ENCODE results near the gene ZFYVE26. TPM values are rescaled to one million over a fixed set of nuclear protein-coding genes. Genes with fewer than 3 reads are reported as not detected.

Gene ZFYVE26
- total and polyA plus RNA-seq, 10 of the 15 experiments (the other 5 are each of a cell fraction or from before 2014, with no cell fraction given): 1.00 to 25.6 (median 12.0) TPM

GRCh38 chr14:67816326-67817002 lies at the start of gene ZFYVE26 (continued):
- TF ChIP-seq, protein P1, sequence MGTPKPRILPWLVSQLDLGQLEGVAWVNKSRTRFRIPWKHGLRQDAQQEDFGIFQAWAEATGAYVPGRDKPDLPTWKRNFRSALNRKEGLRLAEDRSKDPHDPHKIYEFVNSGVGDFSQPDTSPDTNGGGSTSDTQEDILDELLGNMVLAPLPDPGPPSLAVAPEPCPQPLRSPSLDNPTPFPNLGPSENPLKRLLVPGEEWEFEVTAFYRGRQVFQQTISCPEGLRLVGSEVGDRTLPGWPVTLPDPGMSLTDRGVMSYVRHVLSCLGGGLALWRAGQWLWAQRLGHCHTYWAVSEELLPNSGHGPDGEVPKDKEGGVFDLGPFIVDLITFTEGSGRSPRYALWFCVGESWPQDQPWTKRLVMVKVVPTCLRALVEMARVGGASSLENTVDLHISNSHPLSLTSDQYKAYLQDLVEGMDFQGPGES (IDR thresholded peaks at IDR 0.05): no peak; the same call in 1 of the 2 replicates
- TF ChIP-seq KLF5 (IDR thresholded peaks at IDR 0.05; ENCODE audit: partially characterized antibody) (peak; percentile 61), ESRRA (IDR thresholded peaks at IDR 0.05; ENCODE audit: low read length) (0 out of 2 replicates have a peak, but pooled peaks have one; percentile 21), CBX3 (IDR thresholded peaks at IDR 0.05; ENCODE audit: borderline replicate concordance, low read depth) (no peak), GABPA (IDR thresholded peaks at IDR 0.05; ENCODE audit: low read depth) (no peak; the same call in 1 of the 2 replicates), MYC (IDR thresholded peaks at IDR 0.05; ENCODE audit: insufficient read depth, insufficient read length, insufficient replicate concordance, low read length, severe bottlenecking) (no peak), TAF1 (IDR thresholded peaks at IDR 0.05; ENCODE audit: borderline replicate concordance, low read depth, low read length) (peak; percentile 77), MEF2B (IDR thresholded peaks at IDR 0.05; ENCODE audit: partially characterized antibody, poor library complexity, severe bottlenecking) (peak; percentile 68), SKIL (IDR thresholded peaks at IDR 0.05; ENCODE audit: low read depth, poor library complexity, severe bottlenecking) (peak; percentile 75), ZBTB11 (CRISPR knock-in tag; IDR thresholded peaks at IDR 0.05) (peak; percentile 67), ATF2 (IDR thresholded peaks at IDR 0.05; ENCODE audit: low read length) (peak; percentile 51; the same call in 1 of the 2 replicates)
- TF ChIP-seq, protein P2, sequence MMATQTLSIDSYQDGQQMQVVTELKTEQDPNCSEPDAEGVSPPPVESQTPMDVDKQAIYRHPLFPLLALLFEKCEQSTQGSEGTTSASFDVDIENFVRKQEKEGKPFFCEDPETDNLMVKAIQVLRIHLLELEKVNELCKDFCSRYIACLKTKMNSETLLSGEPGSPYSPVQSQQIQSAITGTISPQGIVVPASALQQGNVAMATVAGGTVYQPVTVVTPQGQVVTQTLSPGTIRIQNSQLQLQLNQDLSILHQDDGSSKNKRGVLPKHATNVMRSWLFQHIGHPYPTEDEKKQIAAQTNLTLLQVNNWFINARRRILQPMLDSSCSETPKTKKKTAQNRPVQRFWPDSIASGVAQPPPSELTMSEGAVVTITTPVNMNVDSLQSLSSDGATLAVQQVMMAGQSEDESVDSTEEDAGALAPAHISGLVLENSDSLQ (IDR thresholded peaks at IDR 0.05): peak; percentile 84
- TF ChIP-seq, protein P3, sequence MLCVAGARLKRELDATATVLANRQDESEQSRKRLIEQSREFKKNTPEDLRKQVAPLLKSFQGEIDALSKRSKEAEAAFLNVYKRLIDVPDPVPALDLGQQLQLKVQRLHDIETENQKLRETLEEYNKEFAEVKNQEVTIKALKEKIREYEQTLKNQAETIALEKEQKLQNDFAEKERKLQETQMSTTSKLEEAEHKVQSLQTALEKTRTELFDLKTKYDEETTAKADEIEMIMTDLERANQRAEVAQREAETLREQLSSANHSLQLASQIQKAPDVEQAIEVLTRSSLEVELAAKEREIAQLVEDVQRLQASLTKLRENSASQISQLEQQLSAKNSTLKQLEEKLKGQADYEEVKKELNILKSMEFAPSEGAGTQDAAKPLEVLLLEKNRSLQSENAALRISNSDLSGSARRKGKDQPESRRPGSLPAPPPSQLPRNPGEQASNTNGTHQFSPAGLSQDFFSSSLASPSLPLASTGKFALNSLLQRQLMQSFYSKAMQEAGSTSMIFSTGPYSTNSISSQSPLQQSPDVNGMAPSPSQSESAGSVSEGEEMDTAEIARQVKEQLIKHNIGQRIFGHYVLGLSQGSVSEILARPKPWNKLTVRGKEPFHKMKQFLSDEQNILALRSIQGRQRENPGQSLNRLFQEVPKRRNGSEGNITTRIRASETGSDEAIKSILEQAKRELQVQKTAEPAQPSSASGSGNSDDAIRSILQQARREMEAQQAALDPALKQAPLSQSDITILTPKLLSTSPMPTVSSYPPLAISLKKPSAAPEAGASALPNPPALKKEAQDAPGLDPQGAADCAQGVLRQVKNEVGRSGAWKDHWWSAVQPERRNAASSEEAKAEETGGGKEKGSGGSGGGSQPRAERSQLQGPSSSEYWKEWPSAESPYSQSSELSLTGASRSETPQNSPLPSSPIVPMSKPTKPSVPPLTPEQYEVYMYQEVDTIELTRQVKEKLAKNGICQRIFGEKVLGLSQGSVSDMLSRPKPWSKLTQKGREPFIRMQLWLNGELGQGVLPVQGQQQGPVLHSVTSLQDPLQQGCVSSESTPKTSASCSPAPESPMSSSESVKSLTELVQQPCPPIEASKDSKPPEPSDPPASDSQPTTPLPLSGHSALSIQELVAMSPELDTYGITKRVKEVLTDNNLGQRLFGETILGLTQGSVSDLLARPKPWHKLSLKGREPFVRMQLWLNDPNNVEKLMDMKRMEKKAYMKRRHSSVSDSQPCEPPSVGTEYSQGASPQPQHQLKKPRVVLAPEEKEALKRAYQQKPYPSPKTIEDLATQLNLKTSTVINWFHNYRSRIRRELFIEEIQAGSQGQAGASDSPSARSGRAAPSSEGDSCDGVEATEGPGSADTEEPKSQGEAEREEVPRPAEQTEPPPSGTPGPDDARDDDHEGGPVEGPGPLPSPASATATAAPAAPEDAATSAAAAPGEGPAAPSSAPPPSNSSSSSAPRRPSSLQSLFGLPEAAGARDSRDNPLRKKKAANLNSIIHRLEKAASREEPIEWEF (IDR thresholded peaks at IDR 0.05; ENCODE audit: insufficient replicate concordance, low read depth, low read length): no peak

Measured in GM12878 (cell line).